Breast epithelium (tissue), 4 donors: ENCODE data around the gene COL23A1. TPM values are rescaled to one million over a fixed set of nuclear protein-coding genes. Genes with fewer than 3 reads are reported as not detected.

Experiments
- DNase-seq, 2 donors: peaks; one replicate each; pipeline ENCODE4 v3.0.0-alpha.2; 2019; ENCODE audit warnings: low spot score in 2 of 2
- H3K27ac ChIP-seq, 2 donors: fragments of 200-600 bp; sonication (generic) in 1 of 2; one replicate each; pipeline ENCODE4 v1.5.1; 2016 to 2019; ENCODE audit warnings: mild to moderate bottlenecking in 1 of 2
- H3K27me3 ChIP-seq, 2 donors: fragments of 200-600 bp; sonication (generic) in 1 of 2; one replicate each; pipeline versions ENCODE4 v1.5.1 to v1.6.0; 2017 to 2019; ENCODE audit warnings: control low read depth in 1 of 2, mild to moderate bottlenecking in 1 of 2
- H3K36me3 ChIP-seq: fragments of 200-600 bp; one replicate; pipeline ENCODE4 v1.5.1; 2019
- H3K4me1 ChIP-seq, 2 donors: fragments of 200-600 bp; sonication (generic); one replicate each; pipeline ENCODE4 v1.5.1; 2016 to 2019; ENCODE audit warnings: control low read depth in 1 of 2
- H3K4me3 ChIP-seq, 3 donors: fragments of 200-600 bp; sonication (generic); 1 replicate in 2 of 3; 2 replicates in 1 of 3; pipeline ENCODE4 v1.5.1; 2016 to 2019; ENCODE audit warnings: mild to moderate bottlenecking in 3 of 3, moderate library complexity in 2 of 3
- H3K9me3 ChIP-seq, 2 donors: fragments of 200-600 bp; sonication (generic) in 1 of 2; one replicate each; pipeline ENCODE4 v1.5.1; 2016 to 2019; ENCODE audit warnings: control low read depth in 1 of 2
- CTCF ChIP-seq, 3 donors: fragments of 450-650 bp; IDR thresholded peaks; one replicate each; pipeline ENCODE4 v1.5.1; 2016 to 2017; ENCODE audit warnings: antibody characterized with exemption in 3 of 3, mild to moderate bottlenecking in 3 of 3, moderate library complexity in 3 of 3
- POLR2A ChIP-seq: fragments of 450-650 bp; IDR thresholded peaks from one replicate; pipeline ENCODE4 v1.6.1; 2016; ENCODE audit warnings: antibody characterized with exemption, mild to moderate bottlenecking, moderate library complexity
- POLR2AphosphoS5 ChIP-seq, 3 donors: sonication (generic); formaldehyde crosslinking; IDR thresholded peaks; one replicate each; pipeline ENCODE4 v1.6.1; 2017; ENCODE audit warnings: antibody characterized with exemption in 3 of 3
- intact Hi-C: fragments of 100-400 bp; cut with DNase I; formaldehyde crosslinking; loops from one replicate; pipeline ENCODE4 v1.15.1; 2023; ENCODE audit warnings: low total_unique reads
- total RNA-seq, 3 donors: library from RNA; depleted of rRNA; stranded (reverse); fragments of >200 nt; gene quantifications; one replicate each; pipeline ENCODE4 v1.1.0, GENCODE V29; 2016

COL23A1 gene
- total RNA-seq, 3 donors from 2014 or later: 0.32 to 3.3 (median 2.6) TPM

- Histone ChIP-seq H3K27me3 (no peaks in the 10 kb centered on the region), H3K9me3 (no peaks in the 10 kb centered on the region), H3K27ac (no peak overlapping the region), H3K36me3 (no peaks in the 10 kb centered on the region), H3K4me3 (no peak overlapping the region), H3K4me1 (no peaks in the 10 kb centered on the region)
- TF ChIP-seq POLR2A (no peak), CTCF (IDR thresholded peaks at IDR 0.05) (no peak), POLR2AphosphoS5 (IDR thresholded peaks at IDR 0.05) (no peak)
- intact Hi-C loops: no loop called here
- no peak for DNase-seq
These were observed 115.5 kb downstream of the COL23A1 start for GRCh38 chr5:178474562-178475184.

GRCh38 chr5:178473854-178474253 is 116.3 kb downstream of the COL23A1 start:
- no peaks in the 10 kb centered on the region for H3K4me1 ChIP-seq
- no peaks in the 10 kb centered on the region for H3K36me3 ChIP-seq
- no peaks in the 10 kb centered on the region for H3K9me3 ChIP-seq
- intact Hi-C loops: no loop called here
- H3K27ac ChIP-seq: no peak overlapping the region
- H3K27me3 ChIP-seq: no peaks in the 10 kb centered on the region
- DNase-seq: no peak
- TF ChIP-seq POLR2AphosphoS5 (IDR thresholded peaks at IDR 0.05) (no peak), POLR2A (no peak), CTCF (IDR thresholded peaks at IDR 0.05) (no peak)
- H3K4me3 ChIP-seq: no peak overlapping the region

- TF ChIP-seq POLR2AphosphoS5 (IDR thresholded peaks at IDR 0.05) (no peak), POLR2A (no peak), CTCF (IDR thresholded peaks at IDR 0.05) (no peak)
- Histone ChIP-seq H3K9me3 (no peaks in the 10 kb centered on the region), H3K4me1 (peaks cover 0 to 3% of the 10 kb centered on the region in 2 donors), H3K36me3 (no peaks in the 10 kb centered on the region), H3K4me3 (no peak overlapping the region), H3K27me3 (no peaks in the 10 kb centered on the region), H3K27ac (no peak overlapping the region)
- DNase-seq: no peak
- intact Hi-C loops: no loop called here
These were observed 118.1 kb downstream of the COL23A1 start for GRCh38 chr5:178472138-178472537.

GRCh38 chr5:178471711-178472110 is 118.5 kb downstream of the COL23A1 start:
- TF ChIP-seq POLR2A (no peak), CTCF (IDR thresholded peaks at IDR 0.05) (no peak), POLR2AphosphoS5 (IDR thresholded peaks at IDR 0.05) (no peak)
- no peak for DNase-seq
- Histone ChIP-seq H3K36me3 (no peaks in the 10 kb centered on the region), H3K9me3 (no peaks in the 10 kb centered on the region), H3K27ac (no peak overlapping the region), H3K4me3 (no peak overlapping the region), H3K27me3 (no peaks in the 10 kb centered on the region), H3K4me1 (peaks cover 0 to 3% of the 10 kb centered on the region in 2 donors)
- intact Hi-C loops: no loop called here

GRCh38 chr5:178470760-178471025 is 119.5 kb downstream of the COL23A1 start:
- Histone ChIP-seq H3K36me3 (no peaks in the 10 kb centered on the region), H3K27me3 (no peaks in the 10 kb centered on the region), H3K4me3 (no peak overlapping the region), H3K27ac (no peak overlapping the region), H3K9me3 (no peaks in the 10 kb centered on the region), H3K4me1 (peaks cover 0 to 3% of the 10 kb centered on the region in 2 donors)
- TF ChIP-seq CTCF (IDR thresholded peaks at IDR 0.05) (no peak), POLR2AphosphoS5 (IDR thresholded peaks at IDR 0.05) (no peak), POLR2A (no peak)
- no peak for DNase-seq
- intact Hi-C loops: no loop called here
